ENCODE data around the gene P2RY14. TPM values are rescaled to one million over a fixed set of nuclear protein-coding genes. Genes with fewer than 3 reads are reported as not detected.

The P2RY14 gene
- total RNA-seq, 4 donors from 2014 or later: 2.2 to 12.8 (median 6.4) TPM

- no peak for DNase-seq (ENCODE audit: low spot score)
- TF ChIP-seq CTCF (IDR thresholded peaks at IDR 0.05): no peak
- no peak for ATAC-seq (ENCODE audit: low FRiP score)
Measured at GRCh38 chr3:151276687-151277042, 1.7 kb downstream of the P2RY14 start.

DNA sequence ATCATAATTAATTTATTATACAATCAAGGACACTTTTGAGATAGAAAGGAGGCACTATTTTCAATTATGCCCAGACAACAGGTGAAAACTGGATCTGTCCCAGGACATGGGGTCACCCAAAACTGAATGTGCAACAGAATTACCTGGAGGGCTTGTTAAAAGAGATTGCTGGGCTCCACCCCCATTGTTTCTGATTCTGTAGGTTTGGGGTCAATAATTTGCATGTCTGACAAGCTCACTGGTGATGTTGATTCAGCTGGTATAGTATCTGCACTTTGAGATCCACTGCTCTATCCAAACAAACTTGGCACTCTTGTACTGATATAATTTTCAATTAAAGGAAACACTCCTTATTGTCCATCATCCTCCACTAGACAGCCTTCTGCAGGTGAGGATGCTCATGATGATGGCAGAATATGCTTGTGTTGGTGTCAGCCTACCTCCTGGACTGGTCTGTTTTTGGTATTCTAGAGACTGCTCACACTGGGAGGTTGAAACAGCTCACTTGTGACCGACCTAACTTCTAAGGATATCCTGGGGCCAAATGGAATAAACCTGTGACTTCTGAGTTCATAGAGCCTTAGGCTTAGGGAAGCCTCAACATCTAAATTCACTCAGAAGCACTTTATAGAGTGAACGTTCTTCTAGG lies 2.2 kb downstream of the P2RY14 start:
- ATAC-seq (ENCODE audit: low FRiP score): no peak
- no peak for TF ChIP-seq CTCF (IDR thresholded peaks at IDR 0.05)
- DNase-seq (ENCODE audit: low spot score): no peak

DNA sequence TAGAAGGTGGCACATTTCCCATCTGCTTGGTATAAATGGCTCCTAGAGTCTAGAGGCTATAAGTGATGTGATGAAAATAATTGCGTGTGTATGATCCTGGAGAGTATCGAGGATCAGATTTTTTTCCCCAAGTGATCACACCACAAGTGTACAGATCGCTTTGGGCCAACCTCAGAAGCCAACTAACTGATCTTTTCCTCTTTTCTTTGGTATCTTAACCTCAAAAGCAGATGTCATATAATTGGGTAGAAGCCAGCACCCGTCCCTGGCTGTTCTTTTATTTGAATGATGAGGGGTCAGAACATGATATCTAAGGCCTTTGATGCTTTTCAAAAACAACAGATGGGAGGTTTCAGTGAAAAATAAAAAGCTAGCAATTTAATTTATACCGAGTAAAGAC lies 3.3 kb downstream of the P2RY14 start:
- no peak for ATAC-seq (ENCODE audit: low FRiP score)
- no peak for TF ChIP-seq CTCF (IDR thresholded peaks at IDR 0.05)
- DNase-seq (ENCODE audit: low spot score): no peak

GRCh38 chr3:151269631-151270030 lies 8.7 kb downstream of the P2RY14 start:
- DNase-seq (ENCODE audit: low spot score) (no peak), ATAC-seq (ENCODE audit: low FRiP score) (no peak)
- no peak for TF ChIP-seq CTCF (IDR thresholded peaks at IDR 0.05)

- TF ChIP-seq CTCF (IDR thresholded peaks at IDR 0.05): no peak
- DNase-seq (ENCODE audit: low spot score) (no peak), ATAC-seq (ENCODE audit: low FRiP score) (no peak)
Measured at GRCh38 chr3:151268267-151269235, 9.8 kb downstream of the P2RY14 start.

- TF ChIP-seq CTCF (IDR thresholded peaks at IDR 0.05): no peak
- ATAC-seq (ENCODE audit: low FRiP score) (no peak), DNase-seq (ENCODE audit: low spot score) (no peak)
Measured at GRCh38 chr3:151267066-151267465, 11.3 kb downstream of the P2RY14 start.

Data from omental fat pad (tissue), 4 donors.